Medulla oblongata (tissue), 1 donor: ENCODE measurements around the gene RCE1.

Experiments
- DNase-seq: peaks from one replicate; pipeline ENCODE4 v3.0.0-alpha.2; 2015; ENCODE audit errors: extremely low spot score

RCE1 gene

GRCh38 chr11:66845143-66845875 lies 2.1 kb downstream of the RCE1 start:
- no peak for DNase-seq

- no peak for DNase-seq
These were observed 2.6 kb downstream of the RCE1 start for GRCh38 chr11:66845876-66846212.

- DNase-seq = no peak
These were observed 3.4 kb downstream of the RCE1 start for GRCh38 chr11:66846671-66847091.

GRCh38 chr11:66847461-66848232 lies 4.4 kb downstream of the RCE1 start:
- no peak for DNase-seq

GRCh38 chr11:66848671-66849500 lies 5.6 kb downstream of the RCE1 start:
- DNase-seq = no peak

- no peak for DNase-seq
These were observed 6.4 kb downstream of the RCE1 start for GRCh38 chr11:66849501-66850234.

GRCh38 chr11:66850235-66850587 lies 7.0 kb downstream of the RCE1 start:
- no peak for DNase-seq

- no peak for DNase-seq
These were observed 7.5 kb downstream of the RCE1 start for GRCh38 chr11:66850588-66851238.

- DNase-seq = no peak
These were observed 8.0 kb downstream of the RCE1 start for GRCh38 chr11:66851239-66851596.

GRCh38 chr11:66851698-66852465 lies 8.6 kb downstream of the RCE1 start:
- no peak for DNase-seq

- DNase-seq = no peak
These were observed 9.4 kb downstream of the RCE1 start for GRCh38 chr11:66852466-66853241.

GRCh38 chr11:66853242-66854229 lies 10.3 kb downstream of the RCE1 start:
- no peak for DNase-seq

- no peak for DNase-seq
These were observed 11.0 kb downstream of the RCE1 start for GRCh38 chr11:66854231-66854661.

GRCh38 chr11:66854729-66855211 lies 11.5 kb downstream of the RCE1 start:
- no peak for DNase-seq

- DNase-seq = peak; percentile 95
These were observed 12.6 kb downstream of the RCE1 start for GRCh38 chr11:66855574-66856495.

GRCh38 chr11:66856496-66857233 lies 13.4 kb downstream of the RCE1 start, which contains the start of gene LRFN4:
Gene LRFN4 (plus strand): TSS chr11:66857064. CDS start chr11:66857745, 681 bp downstream.
- peak; percentile 37 for DNase-seq
